A549 (cell line): Measurements from ENCODE around the gene AKT1S1. TPM values are rescaled to one million over a fixed set of nuclear protein-coding genes. Genes with fewer than 3 reads are reported as not detected.

Experiments
- ATAC-seq, 2 experiments: fragments of 200-7000 bp in 1 of 2; fragments of >200 bp in 1 of 2; cut with Nextera tagmentation in 1 of 2; cut with Tn5 transposase in 1 of 2; 3 replicates each; pipeline versions ENCODE4 v1.8.0 to v1.9.1; 2018 to 2020; ENCODE audit warnings: mild to moderate bottlenecking in 1 of 2, moderate library complexity in 1 of 2
- CTCF ChIA-PET: fragments of 300-600 bp; sonication (Branson Sonifier 250); formaldehyde crosslinking; extraction: SDS; loops from one replicate; lab custom pipeline; 2021; ENCODE audit warnings: antibody characterized with exemption, inconsistent platforms; lab: Yijun Ruan, JAX
- POLR2A ChIA-PET: fragments of 350-600 bp; formaldehyde crosslinking; extraction: SDS; loops from one replicate; lab custom pipeline; 2021; ENCODE audit warnings: antibody characterized with exemption, inconsistent platforms; lab: Yijun Ruan, JAX
- DNase-seq, 2 experiments: peaks; one replicate each; pipeline versions ENCODE4 v3.0.0 to v3.0.0-alpha.2; 2011 to 2016; ENCODE audit warnings: low read depth in 1 of 2, low spot score in 1 of 2
- FAIRE-seq: peaks from 2 replicates; lab custom pipeline; 2011; peaks lifted over from hg19 to GRCh38; lab: Jason Lieb, UNC
- H3K27ac ChIP-seq, 2 experiments: fragments of >200 bp; sonication (Bioruptor Twin); formaldehyde crosslinking; 3 replicates each; pipeline ENCODE4 v1.5.1; 2016 to 2017
- H3K4me1 ChIP-seq: fragments of >200 bp; sonication (Bioruptor Twin); formaldehyde crosslinking; 3 replicates; pipeline ENCODE4 v1.6.1; 2016
- H3K4me2 ChIP-seq: fragments of >200 bp; sonication (Bioruptor Twin); formaldehyde crosslinking; 3 replicates; pipeline ENCODE4 v1.6.1; 2016
- H3K4me3 ChIP-seq: fragments of >200 bp; sonication (Bioruptor Twin); formaldehyde crosslinking; 3 replicates; pipeline ENCODE4 v1.5.1; 2016
- H3K9me3 ChIP-seq: fragments of >200 bp; sonication (Bioruptor Twin); formaldehyde crosslinking; 3 replicates; pipeline ENCODE4 v1.6.1; 2016
- BCL3 ChIP-seq: fragments of >200 bp; sonication (Bioruptor Twin); formaldehyde crosslinking; IDR thresholded peaks from 3 replicates; pipeline ENCODE4 v1.6.1; 2016
- CBX8 ChIP-seq: fragments of 200-600 bp; sonication (generic); IDR thresholded peaks from 2 replicates; pipeline ENCODE4 v1.6.1; 2016
- CTCF ChIP-seq: fragments of >200 bp; sonication (Bioruptor Twin); formaldehyde crosslinking; IDR thresholded peaks from 3 replicates; pipeline ENCODE4 v1.5.1; 2016
- E2F6 ChIP-seq: IDR thresholded peaks from 2 replicates; pipeline ENCODE4 v1.6.1; 2012; ENCODE audit warnings: low read depth, borderline replicate concordance
- ELK1 ChIP-seq: fragments of 150-350 bp; IDR thresholded peaks from 2 replicates; pipeline ENCODE4 v1.6.1; 2014; ENCODE audit warnings: low read depth, mild to moderate bottlenecking, low read length
- EP300 ChIP-seq, 2 experiments: fragments of >200 bp; sonication (Bioruptor Twin); formaldehyde crosslinking; IDR thresholded peaks; 2 replicates in 1 of 2; 3 replicates in 1 of 2; pipeline ENCODE4 v1.6.1; 2016 to 2017
- ESRRA ChIP-seq: fragments of 150-350 bp; IDR thresholded peaks from 2 replicates; pipeline ENCODE4 v1.6.1; 2014; ENCODE audit warnings: mild to moderate bottlenecking, low read length, borderline replicate concordance
- FOSL2 ChIP-seq, 2 experiments: fragments of 450-650 bp in 1 of 2; fragments of >200 bp in 1 of 2; sonication (Bioruptor Twin) in 1 of 2; formaldehyde crosslinking; IDR thresholded peaks; 2 replicates each; pipeline versions ENCODE4 v1.5.0 to v1.6.1; 2016 to 2020; ENCODE audit warnings: mild to moderate bottlenecking in 1 of 2, moderate library complexity in 1 of 2
- JUN ChIP-seq, 2 experiments: fragments of >200 bp; sonication (Bioruptor Twin); formaldehyde crosslinking; IDR thresholded peaks; 2 replicates in 1 of 2; 3 replicates in 1 of 2; pipeline ENCODE4 v1.6.1; 2016 to 2017
- KDM1A ChIP-seq: fragments of 200-600 bp; sonication (generic); IDR thresholded peaks from 2 replicates; pipeline ENCODE4 v1.6.1; 2016; ENCODE audit warnings: low read depth, mild to moderate bottlenecking
- KDM5A ChIP-seq: fragments of 200-600 bp; sonication (generic); IDR thresholded peaks from 2 replicates; pipeline ENCODE4 v1.6.1; 2016; ENCODE audit warnings: antibody characterized with exemption, mild to moderate bottlenecking
- MAFK ChIP-seq: fragments of 450-650 bp; IDR thresholded peaks from 2 replicates; pipeline ENCODE4 v1.6.1; 2014; ENCODE audit not compliant: partially characterized antibody
- MAX ChIP-seq: IDR thresholded peaks from 2 replicates; pipeline ENCODE4 v1.6.1; 2012
- MAZ ChIP-seq: fragments of 150-350 bp; IDR thresholded peaks from 2 replicates; pipeline ENCODE4 v1.6.1; 2014; ENCODE audit warnings: antibody characterized with exemption, low read depth, low read length, borderline replicate concordance
- NPAS2 ChIP-seq: fragments of 250-450 bp; sonication (Bioruptor Pico); IDR thresholded peaks from 2 replicates; pipeline ENCODE4 v1.8.0; 2022; ENCODE audit warnings: mild to moderate bottlenecking, moderate library complexity, borderline replicate concordance
- PHF8 ChIP-seq: fragments of 200-600 bp; sonication (generic); IDR thresholded peaks from 2 replicates; pipeline ENCODE4 v1.6.1; 2016; ENCODE audit warnings: low read depth, mild to moderate bottlenecking, antibody characterized with exemption, moderate library complexity, borderline replicate concordance
- POLR2A ChIP-seq: IDR thresholded peaks from 2 replicates; pipeline ENCODE4 v1.6.1; 2012; ENCODE audit warnings: mild to moderate bottlenecking, low read length
- POLR2AphosphoS2 ChIP-seq: conservative IDR thresholded peaks from 2 replicates; pipeline ENCODE4 v1.6.1; 2012; ENCODE audit warnings: low read length, improper control_type of control experiment, inconsistent platforms
- RARB ChIP-seq: fragments of 250-450 bp; sonication (Bioruptor Pico); IDR thresholded peaks from 2 replicates; pipeline ENCODE4 v1.8.0; 2021; ENCODE audit warnings: mild to moderate bottlenecking, moderate library complexity
- REST ChIP-seq: fragments of 200-600 bp; sonication (generic); IDR thresholded peaks from 2 replicates; pipeline ENCODE4 v1.6.1; 2016; ENCODE audit warnings: antibody characterized with exemption, mild to moderate bottlenecking, moderate library complexity
- RFX5 ChIP-seq: fragments of 450-650 bp; IDR thresholded peaks from 2 replicates; pipeline ENCODE4 v1.7.1; 2014; ENCODE audit warnings: antibody characterized with exemption, mild to moderate bottlenecking, moderate library complexity
- SMC3 ChIP-seq: fragments of >200 bp; sonication (Bioruptor Twin); formaldehyde crosslinking; IDR thresholded peaks from 3 replicates; pipeline ENCODE4 v1.6.1; 2018; ENCODE audit warnings: inconsistent platforms
- USF2 ChIP-seq: fragments of 450-650 bp; IDR thresholded peaks from 2 replicates; pipeline ENCODE4 v1.6.1; 2014; ENCODE audit warnings: antibody characterized with exemption
- WGBS: methylation state at CpG from one replicate; pipeline ENCODE4 v1.1.6; 2017; ENCODE audit errors: missing lambda C conversion rate; 5-methylcytosine and 5-hydroxymethylcytosine counted together
- polyA plus RNA-seq, 4 experiments: library from polyadenylated mRNA; depleted of rRNA in 3 of 4; stranded (reverse); fragments of >200 nt; fragmentation: RNase III in 1 of 4; extraction: RNeasy Plus Mini Kit Qiagen cat#74134 plus additional on column Dnase treatment in 1 of 4; gene quantifications; 2 replicates in 3 of 4; 3 replicates in 1 of 4; pipeline ENCODE4 v1.2.3, GENCODE V29; 2011 to 2017

The AKT1S1 gene
- polyA plus RNA-seq, 2 of the 4 experiments (the other 2 are of a cell fraction), result 39.2 to 75.9 TPM

- ChIA-PET POLR2A (interaction anchor here (0.6 to 3.6 kb wide), 14 partner anchors 8 to 229 kb away, joined by 3 to 36 read pairs (median 5); partner anchors contain the start of genes AKT1S1, ATF5, NUP62 and PRMT1), CTCF (interaction anchor here (0.8 kb wide), 2 partner anchors 90 to 188 kb away, joined by 3 read pairs; no protein-coding TSS in a partner anchor)
- Histone ChIP-seq H3K9me3 (no peaks in the 10 kb centered on the region), H3K4me2 (peak overlapping the region; percentile 77), H3K27ac (peak overlapping the region; percentile 93 to 94), H3K4me3 (peak overlapping the region; percentile 40), H3K4me1 (peaks cover 37% of the 10 kb centered on the region)
- 3% methylated on average over 13 of the region's 15 CpGs for WGBS
- peak; percentile 47 for TF ChIP-seq POLR2A
- no peak for TF ChIP-seq CTCF
- no peak for TF ChIP-seq MAZ
- no peak for TF ChIP-seq EP300 (IDR thresholded peaks at IDR 0.05)
- no peak for TF ChIP-seq FOSL2 (IDR thresholded peaks at IDR 0.05)
- no peak for TF ChIP-seq FOSL2 (CRISPR knock-in tag; IDR thresholded peaks at IDR 0.05)
- TF ChIP-seq JUN (IDR thresholded peaks at IDR 0.05), result 0 out of 5 replicates have a peak, but pooled peaks of 1 of the 2 experiments have one; percentile 20
- peak; percentile 27 to 28 for ATAC-seq
- no peak for DNase-seq
- FAIRE-seq, result no peak
These were observed 8.1 kb downstream of the AKT1S1 start for GRCh38 chr19:49869009-49869483.

GRCh38 chr19:49866933-49867782 is 10.0 kb downstream of the AKT1S1 start, which contains the start of gene PNKP:
Gene PNKP, minus strand, starts transcription at chr19:49867576. Its CDS starts 372 bp downstream, at chr19:49867204.
- POLR2A ChIA-PET, result interaction anchor here (0.6 to 3.6 kb wide), 7 partner anchors 8 to 191 kb away, joined by 3 to 36 read pairs (median 4); partner anchors contain the start of genes AKT1S1, MED25, PTOV1 and TBC1D17
- Histone ChIP-seq H3K4me3 (peak within 1 kb of the TSS; percentile 64), H3K4me1 (peaks cover 37% of the 10 kb centered on the region), H3K4me2 (peak within 1 kb of the TSS; percentile 77), H3K27ac (peak within 1 kb of the TSS; percentile 93 to 94), H3K9me3 (no peaks in the 10 kb centered on the region)
- CTCF ChIA-PET, result interaction anchor here (2.6 kb wide), 1 partner anchor 13 kb away, joined by 13 read pairs; no protein-coding TSS in a partner anchor
- FAIRE-seq (no peak), DNase-seq (peak; percentile 96), ATAC-seq (peak; percentile 43 to 71)
- WGBS, result under 1% methylated on average over 38 of the region's 65 CpGs
- no peak for TF ChIP-seq REST
- TF ChIP-seq KDM5A, result peak; percentile 39; the same call in 1 of the 2 replicates
- no peak for TF ChIP-seq MAFK
- no peak for TF ChIP-seq CBX8
- TF ChIP-seq ELK1, result no peak
- peak; percentile 93 for TF ChIP-seq MAX
- TF ChIP-seq SMC3, result 0 out of 3 replicates have a peak, but pooled peaks have one; percentile 4
- TF ChIP-seq RFX5, result peak; percentile 60
- no peak for TF ChIP-seq NPAS2 (CRISPR knock-in tag)
- peak; percentile 65; the same call in 1 of the 3 replicates for TF ChIP-seq BCL3
- no peak for TF ChIP-seq KDM1A
- TF ChIP-seq E2F6, result peak; percentile 94
- TF ChIP-seq ESRRA, result peak; percentile 10; the same call in 1 of the 2 replicates
- TF ChIP-seq POLR2AphosphoS2, result no peak
- no peak for TF ChIP-seq RARB
- peak; percentile 61; the same call in 1 of the 2 replicates for TF ChIP-seq PHF8
- no peak for TF ChIP-seq FOSL2 (IDR thresholded peaks at IDR 0.05)
- peak; percentile 76 for TF ChIP-seq FOSL2 (CRISPR knock-in tag; IDR thresholded peaks at IDR 0.05)
- peak; percentile 61 for TF ChIP-seq POLR2A
- peak; percentile 39; the same call in 1 of the 2 replicates for TF ChIP-seq USF2
